A549 (cell line): ENCODE measurements around the gene FUT1. TPM values are rescaled to one million over a fixed set of nuclear protein-coding genes. Genes with fewer than 3 reads are reported as not detected.
"Not testable (repeated sequence)": the region's sequence is repeated elsewhere in the genome, so short reads cannot be mapped to it uniquely, and the experiment has no call there.

ENCODE experiments used
- ATAC-seq, 2 experiments: fragments of 200-7000 bp in 1 of 2; fragments of >200 bp in 1 of 2; cut with Nextera tagmentation in 1 of 2; cut with Tn5 transposase in 1 of 2; 3 replicates each; pipeline versions ENCODE4 v1.8.0 to v1.9.1; 2018 to 2020; ENCODE audit warnings: mild to moderate bottlenecking in 1 of 2, moderate library complexity in 1 of 2
- CTCF ChIA-PET: fragments of 300-600 bp; sonication (Branson Sonifier 250); formaldehyde crosslinking; extraction: SDS; loops from one replicate; lab custom pipeline; 2021; ENCODE audit warnings: antibody characterized with exemption, inconsistent platforms; lab: Yijun Ruan, JAX
- POLR2A ChIA-PET: fragments of 350-600 bp; formaldehyde crosslinking; extraction: SDS; loops from one replicate; lab custom pipeline; 2021; ENCODE audit warnings: antibody characterized with exemption, inconsistent platforms; lab: Yijun Ruan, JAX
- DNase-seq, 2 experiments: peaks; one replicate each; pipeline versions ENCODE4 v3.0.0 to v3.0.0-alpha.2; 2011 to 2016; ENCODE audit warnings: low read depth in 1 of 2, low spot score in 1 of 2
- FAIRE-seq: peaks from 2 replicates; lab custom pipeline; 2011; peaks lifted over from hg19 to GRCh38; lab: Jason Lieb, UNC
- H3K27ac ChIP-seq, 2 experiments: fragments of >200 bp; sonication (Bioruptor Twin); formaldehyde crosslinking; 3 replicates each; pipeline ENCODE4 v1.5.1; 2016 to 2017
- H3K4me1 ChIP-seq: fragments of >200 bp; sonication (Bioruptor Twin); formaldehyde crosslinking; 3 replicates; pipeline ENCODE4 v1.6.1; 2016
- H3K4me2 ChIP-seq: fragments of >200 bp; sonication (Bioruptor Twin); formaldehyde crosslinking; 3 replicates; pipeline ENCODE4 v1.6.1; 2016
- H3K4me3 ChIP-seq: fragments of >200 bp; sonication (Bioruptor Twin); formaldehyde crosslinking; 3 replicates; pipeline ENCODE4 v1.5.1; 2016
- H3K9me3 ChIP-seq: fragments of >200 bp; sonication (Bioruptor Twin); formaldehyde crosslinking; 3 replicates; pipeline ENCODE4 v1.6.1; 2016
- ESRRA ChIP-seq: fragments of 150-350 bp; IDR thresholded peaks from 2 replicates; pipeline ENCODE4 v1.6.1; 2014; ENCODE audit warnings: mild to moderate bottlenecking, low read length, borderline replicate concordance
- FOSL2 ChIP-seq, 2 experiments: fragments of 450-650 bp in 1 of 2; fragments of >200 bp in 1 of 2; sonication (Bioruptor Twin) in 1 of 2; formaldehyde crosslinking; IDR thresholded peaks; 2 replicates each; pipeline versions ENCODE4 v1.5.0 to v1.6.1; 2016 to 2020; ENCODE audit warnings: mild to moderate bottlenecking in 1 of 2, moderate library complexity in 1 of 2
- FOXS1 ChIP-seq: fragments of 250-450 bp; sonication (Bioruptor Pico); IDR thresholded peaks from 2 replicates; pipeline ENCODE4 v1.5.0; 2020; ENCODE audit warnings: mild to moderate bottlenecking, moderate library complexity
- HOXB5 ChIP-seq: fragments of 250-450 bp; sonication (Bioruptor Pico); IDR thresholded peaks from 2 replicates; pipeline ENCODE4 v1.5.0; 2020; ENCODE audit warnings: mild to moderate bottlenecking, moderate library complexity
- KDM1A ChIP-seq: fragments of 200-600 bp; sonication (generic); IDR thresholded peaks from 2 replicates; pipeline ENCODE4 v1.6.1; 2016; ENCODE audit warnings: low read depth, mild to moderate bottlenecking
- MAFK ChIP-seq: fragments of 450-650 bp; IDR thresholded peaks from 2 replicates; pipeline ENCODE4 v1.6.1; 2014; ENCODE audit not compliant: partially characterized antibody
- NFE2L2 ChIP-seq: fragments of 150-350 bp; conservative IDR thresholded peaks from 2 replicates; pipeline ENCODE4 v1.6.1; 2014; ENCODE audit warnings: low read length
- PHF8 ChIP-seq: fragments of 200-600 bp; sonication (generic); IDR thresholded peaks from 2 replicates; pipeline ENCODE4 v1.6.1; 2016; ENCODE audit warnings: low read depth, mild to moderate bottlenecking, antibody characterized with exemption, moderate library complexity, borderline replicate concordance
- RAD21 ChIP-seq, 2 experiments: fragments of >200 bp in 1 of 2; sonication (Bioruptor Twin) in 1 of 2; formaldehyde crosslinking in 1 of 2; IDR thresholded peaks in 1 of 2; conservative IDR thresholded peaks in 1 of 2; 2 replicates in 1 of 2; 3 replicates in 1 of 2; pipeline ENCODE4 v1.6.1; 2012 to 2018; ENCODE audit warnings: inconsistent platforms in 1 of 2
- WGBS: methylation state at CpG from one replicate; pipeline ENCODE4 v1.1.6; 2017; ENCODE audit errors: missing lambda C conversion rate; 5-methylcytosine and 5-hydroxymethylcytosine counted together
- polyA plus RNA-seq, 4 experiments: library from polyadenylated mRNA; depleted of rRNA in 3 of 4; stranded (reverse); fragments of >200 nt; fragmentation: RNase III in 1 of 4; extraction: RNeasy Plus Mini Kit Qiagen cat#74134 plus additional on column Dnase treatment in 1 of 4; gene quantifications; 2 replicates in 3 of 4; 3 replicates in 1 of 4; pipeline ENCODE4 v1.2.3, GENCODE V29; 2011 to 2017
- TF ChIP-seq, protein P1 (sequence below): IDR thresholded peaks from 2 replicates; pipeline ENCODE4 v1.6.1; 2012; ENCODE audit warnings: low read depth, borderline replicate concordance
- TF ChIP-seq, protein P2 (sequence below): IDR thresholded peaks from 2 replicates; pipeline ENCODE4 v1.6.1; 2012
- TF ChIP-seq, protein P3 (sequence below): fragments of 450-650 bp; IDR thresholded peaks from 2 replicates; pipeline ENCODE4 v1.6.1; 2014; ENCODE audit warnings: antibody characterized with exemption

The FUT1 gene
- polyA plus RNA-seq, 2 of the 4 experiments (the other 2 are of a cell fraction) = 0.13 to 1.5 TPM

DNA sequence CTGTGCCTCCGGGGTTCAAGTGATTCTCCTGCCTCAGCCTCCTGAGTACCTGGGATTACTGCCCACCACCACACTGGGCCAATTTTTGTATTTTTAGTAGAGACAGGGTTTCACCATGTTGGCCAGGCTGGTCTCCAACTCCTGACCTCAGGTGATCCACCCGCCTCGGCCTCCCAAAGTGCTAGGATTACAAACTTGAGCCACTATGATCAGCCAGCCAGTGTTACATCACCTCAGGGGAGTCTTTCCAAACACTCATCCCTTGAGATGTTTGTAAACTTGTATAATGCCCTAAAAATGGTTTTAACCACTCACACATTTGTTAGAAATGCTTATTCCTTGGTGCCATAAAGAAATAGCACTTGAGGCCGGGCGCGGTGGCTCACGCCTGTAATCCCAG, 34.0 kb upstream of the FUT1 start:
- not testable (repeated sequence) for ATAC-seq

DNA sequence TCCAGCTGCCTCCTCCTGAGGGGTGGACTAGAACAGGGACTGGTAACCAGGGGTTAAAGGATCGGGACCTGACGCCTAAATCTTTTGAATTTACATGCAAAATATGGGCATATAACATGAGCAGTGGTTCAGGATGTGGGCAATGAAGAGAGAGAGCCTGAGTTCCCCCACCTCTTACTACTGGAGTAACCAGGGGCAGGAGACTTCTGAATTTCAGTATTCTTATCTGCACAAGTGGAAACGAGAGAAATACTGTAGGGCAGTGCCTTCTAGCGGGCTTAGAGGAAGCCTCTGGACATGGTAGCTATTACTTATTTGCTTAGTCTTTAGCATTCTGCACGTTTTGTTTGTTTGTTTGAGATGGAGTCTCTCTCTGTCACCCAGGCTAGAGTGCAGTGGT, 32.1 kb upstream of the FUT1 start:
- no peak overlapping the region for H3K4me2 ChIP-seq
- no peak overlapping the region for H3K4me3 ChIP-seq
- POLR2A ChIA-PET = interaction anchor here (0.7 kb wide), 1 partner anchor 60 kb away, joined by 5 read pairs; no protein-coding TSS in a partner anchor
- 59% methylated on average over 5 of the region's 5 CpGs for WGBS
- ATAC-seq (peak in 1 of 2 experiments; percentile 20; a peak in 3 of 6 replicates), DNase-seq (peak in 1 of 2 experiments; percentile 53), FAIRE-seq (no peak)
- H3K9me3 ChIP-seq = no peaks in the 10 kb centered on the region
- H3K4me1 ChIP-seq = peaks cover 10% of the 10 kb centered on the region
- H3K27ac ChIP-seq = no peak overlapping the region
- TF ChIP-seq, protein P1, sequence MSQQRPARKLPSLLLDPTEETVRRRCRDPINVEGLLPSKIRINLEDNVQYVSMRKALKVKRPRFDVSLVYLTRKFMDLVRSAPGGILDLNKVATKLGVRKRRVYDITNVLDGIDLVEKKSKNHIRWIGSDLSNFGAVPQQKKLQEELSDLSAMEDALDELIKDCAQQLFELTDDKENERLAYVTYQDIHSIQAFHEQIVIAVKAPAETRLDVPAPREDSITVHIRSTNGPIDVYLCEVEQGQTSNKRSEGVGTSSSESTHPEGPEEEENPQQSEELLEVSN = no peak
- no peak for TF ChIP-seq ESRRA
- TF ChIP-seq RAD21 (conservative IDR thresholded peaks at IDR 0.05 in 1 of 2, IDR thresholded peaks at IDR 0.05 in 1 of 2) = peak in 1 of 2 experiments; percentile 38; a peak in 2 of 5 replicates
- TF ChIP-seq KDM1A = no peak
- CTCF ChIA-PET = interaction anchor here (0.6 to 17.2 kb wide), 13 partner anchors 14 to 541 kb away, joined by 3 to 927 read pairs (median 5); partner anchors contain the start of genes CA11 and HSD17B14

More for the DNA sequence above, 34.0 kb upstream of the FUT1 start:
- H3K4me3 ChIP-seq, FAIRE-seq, DNase-seq, H3K4me1 ChIP-seq, POLR2A ChIA-PET, H3K27ac ChIP-seq, H3K9me3 ChIP-seq, H3K4me2 ChIP-seq: not testable (repeated sequence)
- WGBS = 90% methylated on average over 7 of the region's 7 CpGs
- CTCF ChIA-PET = interaction anchor here (0.6 to 17.2 kb wide), 13 partner anchors 8 to 439 kb away, joined by 3 to 927 read pairs (median 22); partner anchors contain the start of genes CA11, FTL and HSD17B14

DNA sequence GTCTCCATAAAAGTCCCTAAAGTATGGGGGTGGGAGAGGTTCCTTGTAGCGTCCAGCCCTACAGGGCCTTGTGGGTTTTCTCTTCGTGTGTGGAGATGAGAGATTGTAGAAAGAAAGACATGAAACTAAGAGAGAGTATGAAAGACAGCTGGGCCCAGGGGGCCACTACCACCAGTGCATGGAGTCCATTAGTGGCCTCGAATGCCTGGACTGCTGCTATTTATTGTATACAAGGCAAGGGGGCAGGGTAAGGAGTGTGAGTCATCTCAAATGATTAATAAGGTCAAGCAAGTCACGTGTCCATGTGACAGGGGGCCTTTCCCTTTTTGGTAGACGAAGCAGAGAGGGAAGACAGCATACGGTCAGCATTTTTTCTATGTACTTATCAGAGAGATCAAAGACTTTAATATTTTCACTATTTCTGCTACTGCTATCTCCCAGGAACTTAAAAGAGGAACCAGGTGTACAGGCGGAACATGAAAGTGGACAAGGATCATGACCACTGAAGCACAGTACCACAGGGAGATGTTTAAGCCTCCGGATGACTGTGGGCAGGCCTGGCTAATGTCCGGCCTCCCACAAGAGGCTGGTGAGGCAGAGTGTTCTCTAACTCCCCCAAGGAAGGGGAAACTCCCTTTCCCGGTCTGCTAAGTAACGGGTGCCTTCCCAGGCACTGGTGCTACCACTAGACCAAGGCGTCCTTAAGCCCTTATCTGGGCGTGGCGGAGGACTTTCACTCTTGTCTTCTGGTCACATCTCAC, 28.4 kb upstream of the FUT1 start:
- H3K27ac ChIP-seq = 0 out of 6 replicates have a peak overlapping the region, but pooled peaks of 1 of the 2 experiments have one; percentile 29
- H3K4me1 ChIP-seq = peaks cover 10% of the 10 kb centered on the region
- ATAC-seq = peak in 1 of 2 experiments; percentile 13; a peak in 3 of 6 replicates
- peak overlapping the region; percentile 23 for H3K4me2 ChIP-seq
- TF ChIP-seq KDM1A = no peak
- no peak for TF ChIP-seq FOXS1 (CRISPR knock-in tag)
- TF ChIP-seq, protein P2, sequence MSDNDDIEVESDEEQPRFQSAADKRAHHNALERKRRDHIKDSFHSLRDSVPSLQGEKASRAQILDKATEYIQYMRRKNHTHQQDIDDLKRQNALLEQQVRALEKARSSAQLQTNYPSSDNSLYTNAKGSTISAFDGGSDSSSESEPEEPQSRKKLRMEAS = peak; percentile 61; the same call in 1 of the 2 replicates
- no peak for TF ChIP-seq NFE2L2
- TF ChIP-seq, protein P3, sequence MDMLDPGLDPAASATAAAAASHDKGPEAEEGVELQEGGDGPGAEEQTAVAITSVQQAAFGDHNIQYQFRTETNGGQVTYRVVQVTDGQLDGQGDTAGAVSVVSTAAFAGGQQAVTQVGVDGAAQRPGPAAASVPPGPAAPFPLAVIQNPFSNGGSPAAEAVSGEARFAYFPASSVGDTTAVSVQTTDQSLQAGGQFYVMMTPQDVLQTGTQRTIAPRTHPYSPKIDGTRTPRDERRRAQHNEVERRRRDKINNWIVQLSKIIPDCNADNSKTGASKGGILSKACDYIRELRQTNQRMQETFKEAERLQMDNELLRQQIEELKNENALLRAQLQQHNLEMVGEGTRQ = peak; percentile 78
- TF ChIP-seq FOSL2 (IDR thresholded peaks at IDR 0.05) = peak; percentile 38; the same call in 1 of the 2 replicates
- TF ChIP-seq FOSL2 (CRISPR knock-in tag; IDR thresholded peaks at IDR 0.05) = peak; percentile 75
- TF ChIP-seq MAFK = peak; percentile 38
- TF ChIP-seq, protein P1 = peak; percentile 11; the same call in 1 of the 2 replicates
- peak; percentile 78; the same call in 1 of the 2 replicates for TF ChIP-seq HOXB5 (CRISPR knock-in tag)
- no peak for TF ChIP-seq PHF8
- 66% methylated on average over 14 of the region's 14 CpGs for WGBS
- H3K9me3 ChIP-seq = no peaks in the 10 kb centered on the region
- ChIA-PET CTCF (interaction anchor here (0.5 to 17.2 kb wide), 10 partner anchors 7 to 414 kb away, joined by 3 to 927 read pairs (median 6); partner anchors contain the start of genes GYS1, HSD17B14 and RUVBL2), POLR2A (no interaction called here)
- no peak overlapping the region for H3K4me3 ChIP-seq
- peak in 1 of 2 experiments; percentile 62 for DNase-seq
- FAIRE-seq = no peak
